GM23338 (cell line): ENCODE results near the gene KRTAP19-8. TPM values are rescaled to one million over a fixed set of nuclear protein-coding genes. Genes with fewer than 3 reads are reported as not detected.

Source experiments
- ATAC-seq: fragments of 200-7000 bp; cut with Tn5 transposase; 3 replicates; pipeline ENCODE4 v1.9.1; 2020
- DNase-seq: peaks from one replicate; pipeline ENCODE4 v3.0.0-alpha.2; 2015; ENCODE audit warnings: low spot score
- H2AFZ ChIP-seq: fragments of 200-600 bp; sonication (generic); 2 replicates; pipeline ENCODE4 v1.8.0; 2016; ENCODE audit warnings: antibody characterized with exemption, mild to moderate bottlenecking, moderate library complexity
- H3F3A ChIP-seq: fragments of 200-600 bp; sonication (generic); replicated peaks from 2 replicates; pipeline ENCODE4 v1.8.0; 2017; ENCODE audit warnings: antibody characterized with exemption, mixed run types, low read depth
- H3K27ac ChIP-seq: fragments of 200-600 bp; sonication (generic); 2 replicates; pipeline ENCODE4 v1.6.1; 2016; ENCODE audit warnings: low read depth
- H3K27me3 ChIP-seq: fragments of 200-600 bp; sonication (generic); 2 replicates; pipeline ENCODE4 v1.8.0; 2016; ENCODE audit warnings: mild to moderate bottlenecking, mixed run types, moderate library complexity; ENCODE audit not compliant: insufficient read depth
- H3K36me3 ChIP-seq: fragments of 200-600 bp; sonication (generic); 2 replicates; pipeline ENCODE4 v1.8.0; 2016; ENCODE audit warnings: mild to moderate bottlenecking; ENCODE audit not compliant: insufficient read depth
- H3K4me1 ChIP-seq: fragments of 200-600 bp; sonication (generic); 2 replicates; pipeline ENCODE4 v1.8.0; 2016; ENCODE audit warnings: mild to moderate bottlenecking, moderate library complexity; ENCODE audit not compliant: insufficient read depth
- H3K4me2 ChIP-seq: fragments of 200-600 bp; sonication (generic); 2 replicates; pipeline ENCODE4 v1.7.1; 2017; ENCODE audit warnings: mixed run types
- H3K4me3 ChIP-seq: fragments of 200-600 bp; sonication (generic); 2 replicates; pipeline ENCODE4 v1.6.1; 2016; ENCODE audit warnings: mixed run types
- H3K79me2 ChIP-seq: fragments of 200-600 bp; sonication (generic); replicated peaks from 2 replicates; pipeline ENCODE4 v1.8.0; 2017; ENCODE audit warnings: mild to moderate bottlenecking; ENCODE audit not compliant: insufficient read depth
- H3K9me2 ChIP-seq: fragments of 200-600 bp; sonication (generic); 2 replicates; pipeline ENCODE4 v1.8.0; 2017; ENCODE audit not compliant: insufficient read depth
- H4K20me1 ChIP-seq: fragments of 200-600 bp; sonication (generic); replicated peaks from 2 replicates; pipeline ENCODE4 v1.8.0; 2017; ENCODE audit warnings: mild to moderate bottlenecking; ENCODE audit not compliant: insufficient read depth
- H3K27ac Mint-ChIP-seq: 2 replicates; pipeline ENCODE4 v1.8.0; 2020; ENCODE audit warnings: inconsistent platforms, mild to moderate bottlenecking, moderate library complexity, mixed read lengths
- H3K27me3 Mint-ChIP-seq: 3 replicates; pipeline ENCODE4 v1.8.0; 2022; ENCODE audit warnings: low read depth, mild to moderate bottlenecking, moderate library complexity, mixed read lengths, inconsistent platforms; ENCODE audit not compliant: insufficient read depth, poor library complexity
- H3K36me3 Mint-ChIP-seq: 3 replicates; pipeline ENCODE4 v1.8.0; 2021; ENCODE audit warnings: low read depth, mild to moderate bottlenecking, inconsistent platforms, moderate library complexity, mixed read lengths
- H3K4me1 Mint-ChIP-seq: 3 replicates; pipeline ENCODE4 v1.8.0; 2020; ENCODE audit warnings: mild to moderate bottlenecking, inconsistent platforms, mixed read lengths
- H3K4me3 Mint-ChIP-seq: 3 replicates; pipeline ENCODE4 v1.8.0; 2021; ENCODE audit warnings: moderate library complexity, mild to moderate bottlenecking, inconsistent platforms, mixed read lengths
- H3K9me3 Mint-ChIP-seq: 3 replicates; pipeline ENCODE4 v1.8.0; 2020; ENCODE audit warnings: moderate library complexity, mild to moderate bottlenecking, inconsistent platforms, mixed read lengths
- CREB1 ChIP-seq: fragments of 250-450 bp; sonication (Bioruptor Pico); IDR thresholded peaks from 2 replicates; pipeline ENCODE4 v1.5.0; 2020; ENCODE audit warnings: low read depth, mild to moderate bottlenecking, moderate library complexity
- CTCF ChIP-seq, 2 experiments: fragments of 200-600 bp in 1 of 2; sonication (generic) in 1 of 2; conservative IDR thresholded peaks; 2 replicates each; pipeline versions ENCODE4 v1.5.1 to v1.6.1; 2016 to 2017; ENCODE audit warnings: antibody characterized with exemption in 2 of 2, low read depth in 2 of 2, mild to moderate bottlenecking in 2 of 2, moderate library complexity in 1 of 2
- EZH2 ChIP-seq: fragments of 200-600 bp; sonication (generic); IDR thresholded peaks from one replicate; pipeline ENCODE4 v1.8.0; 2017; ENCODE audit warnings: antibody characterized with exemption, mild to moderate bottlenecking, low read depth; ENCODE audit not compliant: unreplicated experiment
- EZH2phosphoT487 ChIP-seq: fragments of 200-600 bp; sonication (generic); IDR thresholded peaks from one replicate; pipeline ENCODE4 v1.8.1; 2018; ENCODE audit warnings: antibody characterized with exemption; ENCODE audit not compliant: unreplicated experiment
- NANOG ChIP-seq: IDR thresholded peaks from 2 replicates; pipeline ENCODE4 v1.6.1; 2016; ENCODE audit warnings: antibody characterized with exemption, borderline replicate concordance
- POLR2AphosphoS5 ChIP-seq: IDR thresholded peaks from 2 replicates; pipeline ENCODE4 v1.6.1; 2016; ENCODE audit warnings: antibody characterized with exemption, low read depth
- ZNF114 ChIP-seq: fragments of 250-450 bp; sonication (Bioruptor Pico); IDR thresholded peaks from 2 replicates; pipeline ENCODE4 v1.5.0; 2020; ENCODE audit warnings: mild to moderate bottlenecking, moderate library complexity
- ZNF331 ChIP-seq: fragments of 250-450 bp; sonication (Bioruptor Pico); IDR thresholded peaks from 2 replicates; pipeline ENCODE4 v1.5.0; 2020; ENCODE audit warnings: low read depth, mild to moderate bottlenecking, moderate library complexity
- polyA plus RNA-seq: library from polyadenylated mRNA; unstranded; fragments of >200 nt; fragmentation: Nextera tagmentation; extraction: Ambion mirVana; gene quantifications from 2 replicates; pipeline ENCODE4 v1.2.1, GENCODE V29; 2016
- total RNA-seq: library from RNA; depleted of rRNA; stranded (reverse); fragments of >200 nt; shearing (Covaris generic); gene quantifications from 2 replicates; pipeline ENCODE4 v1.2.3, GENCODE V29; 2014
- TF ChIP-seq, protein P1 (sequence below): IDR thresholded peaks from 2 replicates; pipeline ENCODE4 v1.6.1; 2016; ENCODE audit warnings: antibody characterized with exemption
- TF ChIP-seq, protein P2 (sequence below): IDR thresholded peaks from one replicate; pipeline ENCODE4 v1.6.1; 2018; ENCODE audit warnings: antibody characterized with exemption; ENCODE audit not compliant: unreplicated experiment
- TF ChIP-seq, protein P3 (sequence below): fragments of 250-450 bp; sonication (Bioruptor Pico); IDR thresholded peaks from 2 replicates; pipeline ENCODE4 v1.5.0; 2020; ENCODE audit warnings: mild to moderate bottlenecking, moderate library complexity

Gene KRTAP19-8
- total and polyA plus RNA-seq, 2 experiments from 2014 or later, result not detected

GRCh38 chr21:31012133-31013089 lies 25.9 kb downstream of the KRTAP19-8 start (continued):
- TF ChIP-seq, protein P1, sequence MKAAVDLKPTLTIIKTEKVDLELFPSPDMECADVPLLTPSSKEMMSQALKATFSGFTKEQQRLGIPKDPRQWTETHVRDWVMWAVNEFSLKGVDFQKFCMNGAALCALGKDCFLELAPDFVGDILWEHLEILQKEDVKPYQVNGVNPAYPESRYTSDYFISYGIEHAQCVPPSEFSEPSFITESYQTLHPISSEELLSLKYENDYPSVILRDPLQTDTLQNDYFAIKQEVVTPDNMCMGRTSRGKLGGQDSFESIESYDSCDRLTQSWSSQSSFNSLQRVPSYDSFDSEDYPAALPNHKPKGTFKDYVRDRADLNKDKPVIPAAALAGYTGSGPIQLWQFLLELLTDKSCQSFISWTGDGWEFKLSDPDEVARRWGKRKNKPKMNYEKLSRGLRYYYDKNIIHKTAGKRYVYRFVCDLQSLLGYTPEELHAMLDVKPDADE, result no peak
- TF ChIP-seq NANOG (no peak), CREB1 (no peak), ZNF331 (CRISPR knock-in tag) (no peak), ZNF114 (CRISPR knock-in tag) (no peak), CTCF (conservative IDR thresholded peaks at IDR 0.05; ENCODE audit: low read depth in 2 of 2) (no peak), POLR2AphosphoS5 (no peak), EZH2phosphoT487 (no peak), EZH2 (no peak)
- TF ChIP-seq, protein P2, sequence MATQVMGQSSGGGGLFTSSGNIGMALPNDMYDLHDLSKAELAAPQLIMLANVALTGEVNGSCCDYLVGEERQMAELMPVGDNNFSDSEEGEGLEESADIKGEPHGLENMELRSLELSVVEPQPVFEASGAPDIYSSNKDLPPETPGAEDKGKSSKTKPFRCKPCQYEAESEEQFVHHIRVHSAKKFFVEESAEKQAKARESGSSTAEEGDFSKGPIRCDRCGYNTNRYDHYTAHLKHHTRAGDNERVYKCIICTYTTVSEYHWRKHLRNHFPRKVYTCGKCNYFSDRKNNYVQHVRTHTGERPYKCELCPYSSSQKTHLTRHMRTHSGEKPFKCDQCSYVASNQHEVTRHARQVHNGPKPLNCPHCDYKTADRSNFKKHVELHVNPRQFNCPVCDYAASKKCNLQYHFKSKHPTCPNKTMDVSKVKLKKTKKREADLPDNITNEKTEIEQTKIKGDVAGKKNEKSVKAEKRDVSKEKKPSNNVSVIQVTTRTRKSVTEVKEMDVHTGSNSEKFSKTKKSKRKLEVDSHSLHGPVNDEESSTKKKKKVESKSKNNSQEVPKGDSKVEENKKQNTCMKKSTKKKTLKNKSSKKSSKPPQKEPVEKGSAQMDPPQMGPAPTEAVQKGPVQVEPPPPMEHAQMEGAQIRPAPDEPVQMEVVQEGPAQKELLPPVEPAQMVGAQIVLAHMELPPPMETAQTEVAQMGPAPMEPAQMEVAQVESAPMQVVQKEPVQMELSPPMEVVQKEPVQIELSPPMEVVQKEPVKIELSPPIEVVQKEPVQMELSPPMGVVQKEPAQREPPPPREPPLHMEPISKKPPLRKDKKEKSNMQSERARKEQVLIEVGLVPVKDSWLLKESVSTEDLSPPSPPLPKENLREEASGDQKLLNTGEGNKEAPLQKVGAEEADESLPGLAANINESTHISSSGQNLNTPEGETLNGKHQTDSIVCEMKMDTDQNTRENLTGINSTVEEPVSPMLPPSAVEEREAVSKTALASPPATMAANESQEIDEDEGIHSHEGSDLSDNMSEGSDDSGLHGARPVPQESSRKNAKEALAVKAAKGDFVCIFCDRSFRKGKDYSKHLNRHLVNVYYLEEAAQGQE, result no peak

DNA sequence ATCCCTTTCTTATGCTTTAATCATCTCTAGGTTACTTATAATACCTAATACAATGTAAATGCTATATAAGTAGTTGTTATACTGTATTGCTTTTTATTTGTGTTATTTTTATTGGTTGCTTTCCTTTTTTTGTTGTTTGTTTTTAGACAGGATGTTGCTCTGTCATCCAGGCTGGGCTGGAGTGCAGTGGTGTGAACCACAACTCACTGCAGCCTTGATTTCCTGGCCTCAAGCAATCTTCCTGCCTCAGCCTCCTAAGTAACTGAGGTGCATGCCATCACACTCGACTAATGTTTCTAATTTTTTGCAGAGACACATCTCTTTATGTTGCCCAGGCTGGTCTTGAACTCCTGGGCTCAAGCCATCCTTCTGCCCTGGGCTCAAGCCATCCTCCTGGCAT lies 26.9 kb downstream of the KRTAP19-8 start:
- no peaks in the 10 kb centered on the region for H3F3A ChIP-seq
- no peak overlapping the region for H3K27ac ChIP-seq
- Mint-ChIP-seq H3K9me3 (peaks cover 6% of the 10 kb centered on the region), H3K4me3 (no peak overlapping the region), H3K27ac (no peak overlapping the region), H3K4me1 (no peaks in the 10 kb centered on the region), H3K27me3 (peaks cover 4% of the 10 kb centered on the region), H3K36me3 (0 out of 3 replicates have a peak, but pooled peaks cover 4% of the 10 kb centered on the region)
- no peaks in the 10 kb centered on the region for H3K79me2 ChIP-seq
- H2AFZ ChIP-seq, result no peak overlapping the region
- H3K27me3 ChIP-seq, result no peaks in the 10 kb centered on the region
- ATAC-seq, result no peak
- H3K4me2 ChIP-seq, result no peak overlapping the region
- TF ChIP-seq, protein P3, sequence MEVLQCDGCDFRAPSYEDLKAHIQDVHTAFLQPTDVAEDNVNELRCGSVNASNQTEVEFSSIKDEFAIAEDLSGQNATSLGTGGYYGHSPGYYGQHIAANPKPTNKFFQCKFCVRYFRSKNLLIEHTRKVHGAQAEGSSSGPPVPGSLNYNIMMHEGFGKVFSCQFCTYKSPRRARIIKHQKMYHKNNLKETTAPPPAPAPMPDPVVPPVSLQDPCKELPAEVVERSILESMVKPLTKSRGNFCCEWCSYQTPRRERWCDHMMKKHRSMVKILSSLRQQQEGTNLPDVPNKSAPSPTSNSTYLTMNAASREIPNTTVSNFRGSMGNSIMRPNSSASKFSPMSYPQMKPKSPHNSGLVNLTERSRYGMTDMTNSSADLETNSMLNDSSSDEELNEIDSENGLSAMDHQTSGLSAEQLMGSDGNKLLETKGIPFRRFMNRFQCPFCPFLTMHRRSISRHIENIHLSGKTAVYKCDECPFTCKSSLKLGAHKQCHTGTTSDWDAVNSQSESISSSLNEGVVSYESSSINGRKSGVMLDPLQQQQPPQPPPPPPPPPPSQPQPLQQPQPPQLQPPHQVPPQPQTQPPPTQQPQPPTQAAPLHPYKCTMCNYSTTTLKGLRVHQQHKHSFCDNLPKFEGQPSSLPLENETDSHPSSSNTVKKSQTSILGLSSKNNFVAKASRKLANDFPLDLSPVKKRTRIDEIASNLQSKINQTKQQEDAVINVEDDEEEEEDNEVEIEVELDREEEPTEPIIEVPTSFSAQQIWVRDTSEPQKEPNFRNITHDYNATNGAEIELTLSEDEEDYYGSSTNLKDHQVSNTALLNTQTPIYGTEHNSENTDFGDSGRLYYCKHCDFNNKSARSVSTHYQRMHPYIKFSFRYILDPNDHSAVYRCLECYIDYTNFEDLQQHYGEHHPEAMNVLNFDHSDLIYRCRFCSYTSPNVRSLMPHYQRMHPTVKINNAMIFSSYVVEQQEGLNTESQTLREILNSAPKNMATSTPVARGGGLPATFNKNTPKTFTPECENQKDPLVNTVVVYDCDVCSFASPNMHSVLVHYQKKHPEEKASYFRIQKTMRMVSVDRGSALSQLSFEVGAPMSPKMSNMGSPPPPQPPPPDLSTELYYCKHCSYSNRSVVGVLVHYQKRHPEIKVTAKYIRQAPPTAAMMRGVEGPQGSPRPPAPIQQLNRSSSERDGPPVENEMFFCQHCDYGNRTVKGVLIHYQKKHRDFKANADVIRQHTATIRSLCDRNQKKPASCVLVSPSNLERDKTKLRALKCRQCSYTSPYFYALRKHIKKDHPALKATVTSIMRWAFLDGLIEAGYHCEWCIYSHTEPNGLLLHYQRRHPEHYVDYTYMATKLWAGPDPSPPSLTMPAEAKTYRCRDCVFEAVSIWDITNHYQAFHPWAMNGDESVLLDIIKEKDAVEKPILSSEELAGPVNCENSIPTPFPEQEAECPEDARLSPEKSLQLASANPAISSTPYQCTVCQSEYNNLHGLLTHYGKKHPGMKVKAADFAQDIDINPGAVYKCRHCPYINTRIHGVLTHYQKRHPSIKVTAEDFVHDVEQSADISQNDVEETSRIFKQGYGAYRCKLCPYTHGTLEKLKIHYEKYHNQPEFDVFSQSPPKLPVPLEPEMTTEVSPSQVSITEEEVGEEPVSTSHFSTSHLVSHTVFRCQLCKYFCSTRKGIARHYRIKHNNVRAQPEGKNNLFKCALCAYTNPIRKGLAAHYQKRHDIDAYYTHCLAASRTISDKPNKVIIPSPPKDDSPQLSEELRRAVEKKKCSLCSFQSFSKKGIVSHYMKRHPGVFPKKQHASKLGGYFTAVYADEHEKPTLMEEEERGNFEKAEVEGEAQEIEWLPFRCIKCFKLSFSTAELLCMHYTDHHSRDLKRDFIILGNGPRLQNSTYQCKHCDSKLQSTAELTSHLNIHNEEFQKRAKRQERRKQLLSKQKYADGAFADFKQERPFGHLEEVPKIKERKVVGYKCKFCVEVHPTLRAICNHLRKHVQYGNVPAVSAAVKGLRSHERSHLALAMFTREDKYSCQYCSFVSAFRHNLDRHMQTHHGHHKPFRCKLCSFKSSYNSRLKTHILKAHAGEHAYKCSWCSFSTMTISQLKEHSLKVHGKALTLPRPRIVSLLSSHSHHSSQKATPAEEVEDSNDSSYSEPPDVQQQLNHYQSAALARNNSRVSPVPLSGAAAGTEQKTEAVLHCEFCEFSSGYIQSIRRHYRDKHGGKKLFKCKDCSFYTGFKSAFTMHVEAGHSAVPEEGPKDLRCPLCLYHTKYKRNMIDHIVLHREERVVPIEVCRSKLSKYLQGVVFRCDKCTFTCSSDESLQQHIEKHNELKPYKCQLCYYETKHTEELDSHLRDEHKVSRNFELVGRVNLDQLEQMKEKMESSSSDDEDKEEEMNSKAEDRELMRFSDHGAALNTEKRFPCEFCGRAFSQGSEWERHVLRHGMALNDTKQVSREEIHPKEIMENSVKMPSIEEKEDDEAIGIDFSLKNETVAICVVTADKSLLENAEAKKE (CRISPR knock-in tag), result no peak
- H3K4me3 ChIP-seq, result no peak overlapping the region
- no peak for DNase-seq
- H3K36me3 ChIP-seq, result no peaks in the 10 kb centered on the region
- H3K4me1 ChIP-seq, result no peaks in the 10 kb centered on the region
- no peaks in the 10 kb centered on the region for H3K9me2 ChIP-seq
- no peaks in the 10 kb centered on the region for H4K20me1 ChIP-seq
